Suprapubic skin (tissue), 4 donors: ENCODE results near the gene JKAMP. TPM values are rescaled to one million over a fixed set of nuclear protein-coding genes. Genes with fewer than 3 reads are reported as not detected.

ENCODE experiments used
- DNase-seq, 2 donors: peaks; one replicate each; pipeline ENCODE4 v3.0.0-alpha.2; 2019; ENCODE audit warnings: low spot score in 2 of 2
- H3K27ac ChIP-seq: fragments of 200-600 bp; sonication (generic); one replicate; pipeline ENCODE4 v1.5.1; 2019
- H3K27me3 ChIP-seq: fragments of 200-600 bp; sonication (generic); one replicate; pipeline ENCODE4 v1.5.1; 2019
- H3K36me3 ChIP-seq: fragments of 200-600 bp; sonication (generic); one replicate; pipeline ENCODE4 v1.5.1; 2019
- H3K4me1 ChIP-seq: fragments of 200-600 bp; sonication (generic); one replicate; pipeline ENCODE4 v1.5.1; 2019
- H3K4me3 ChIP-seq: fragments of 200-600 bp; sonication (generic); one replicate; pipeline ENCODE4 v1.5.1; 2019; ENCODE audit warnings: mild to moderate bottlenecking
- H3K9me3 ChIP-seq: fragments of 200-600 bp; sonication (generic); one replicate; pipeline ENCODE4 v1.5.1; 2019
- CTCF ChIP-seq, 2 donors: fragments of 200-600 bp in 1 of 2; fragments of 450-650 bp in 1 of 2; sonication (generic) in 1 of 2; IDR thresholded peaks; one replicate each; pipeline ENCODE4 v1.5.1; 2016 to 2019; ENCODE audit warnings: antibody characterized with exemption in 2 of 2, mild to moderate bottlenecking in 1 of 2, moderate library complexity in 1 of 2
- EP300 ChIP-seq: sonication (generic); formaldehyde crosslinking; IDR thresholded peaks from one replicate; pipeline ENCODE4 v1.6.1; 2017; ENCODE audit warnings: antibody characterized with exemption
- POLR2A ChIP-seq, 2 donors: fragments of 450-650 bp; IDR thresholded peaks; one replicate each; pipeline ENCODE4 v1.6.1; 2017; ENCODE audit warnings: antibody characterized with exemption in 2 of 2, mild to moderate bottlenecking in 2 of 2, moderate library complexity in 2 of 2
- POLR2AphosphoS5 ChIP-seq, 3 donors: sonication (generic); formaldehyde crosslinking; IDR thresholded peaks; one replicate each; pipeline ENCODE4 v1.6.1; 2017; ENCODE audit warnings: antibody characterized with exemption in 3 of 3
- WGBS: methylation state at CpG from one replicate; pipeline ENCODE4 v1.1.5; 2018; 5-methylcytosine and 5-hydroxymethylcytosine counted together
- total RNA-seq, 4 donors: library from RNA; depleted of rRNA; stranded (reverse); fragments of >200 nt; gene quantifications; one replicate each; pipeline ENCODE4 v1.1.0, GENCODE V29; 2016

The JKAMP gene
- total RNA-seq, 4 donors from 2014 or later: 49.8 to 56.7 (median 53.5) TPM

- Histone ChIP-seq H3K9me3 (no peaks in the 10 kb centered on the region), H3K4me1 (peaks cover 17% of the 10 kb centered on the region), H3K27ac (peak within 1 kb of the TSS; percentile 48), H3K27me3 (no peaks in the 10 kb centered on the region), H3K36me3 (peaks cover 5% of the 10 kb centered on the region), H3K4me3 (peak within 1 kb of the TSS; percentile 78)
- WGBS: 35% methylated on average over 23 of the region's 40 CpGs
- peak in 1 of 2 donors; percentile 80 for DNase-seq
- TF ChIP-seq CTCF (IDR thresholded peaks at IDR 0.05) (no peak), POLR2AphosphoS5 (IDR thresholded peaks at IDR 0.05) (no peak), EP300 (no peak), POLR2A (IDR thresholded peaks at IDR 0.05) (no peak)
These were observed 18.8 kb upstream of the JKAMP start, which contains the start of gene GPR135 for GRCh38 chr14:59465316-59466135. Gene GPR135 (minus strand): TSS chr14:59465380. CDS start chr14:59465226, 154 bp downstream.

- 61% methylated on average over 1 of the region's 1 CpG for WGBS
- no peak for TF ChIP-seq EP300
- TF ChIP-seq CTCF (IDR thresholded peaks at IDR 0.05): no peak
- no peak for TF ChIP-seq POLR2AphosphoS5 (IDR thresholded peaks at IDR 0.05)
- no peak for TF ChIP-seq POLR2A (IDR thresholded peaks at IDR 0.05)
- Histone ChIP-seq H3K36me3 (peaks cover 44% of the 10 kb centered on the region), H3K27ac (no peak overlapping the region), H3K4me3 (no peak overlapping the region), H3K9me3 (no peaks in the 10 kb centered on the region), H3K4me1 (no peaks in the 10 kb centered on the region), H3K27me3 (no peaks in the 10 kb centered on the region)
- no peak for DNase-seq
These were observed 10.1 kb upstream of the JKAMP start for GRCh38 chr14:59474172-59474571.

DNA sequence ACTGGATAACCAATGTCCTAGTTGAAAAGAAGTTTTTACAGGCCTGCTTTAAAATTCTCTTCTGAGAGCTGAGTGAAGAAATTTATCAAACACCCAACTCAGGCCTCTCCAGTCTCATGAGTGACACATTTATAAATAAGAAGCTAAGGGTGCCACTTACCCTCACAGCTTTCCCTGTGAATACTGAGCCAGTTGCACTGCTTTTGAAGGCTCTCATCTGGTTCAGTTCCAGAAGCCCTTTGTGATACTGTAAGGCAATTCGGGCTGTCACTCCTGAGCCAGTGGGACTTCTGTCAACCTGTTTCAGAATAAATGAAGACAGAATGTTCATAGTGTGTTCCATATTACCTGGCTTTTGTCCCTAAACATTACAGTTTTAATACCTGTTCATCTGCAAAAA lies 8.6 kb upstream of the JKAMP start:
- TF ChIP-seq EP300: no peak
- no peak for TF ChIP-seq CTCF (IDR thresholded peaks at IDR 0.05)
- TF ChIP-seq POLR2AphosphoS5 (IDR thresholded peaks at IDR 0.05): no peak
- no peak for TF ChIP-seq POLR2A (IDR thresholded peaks at IDR 0.05)

DNA sequence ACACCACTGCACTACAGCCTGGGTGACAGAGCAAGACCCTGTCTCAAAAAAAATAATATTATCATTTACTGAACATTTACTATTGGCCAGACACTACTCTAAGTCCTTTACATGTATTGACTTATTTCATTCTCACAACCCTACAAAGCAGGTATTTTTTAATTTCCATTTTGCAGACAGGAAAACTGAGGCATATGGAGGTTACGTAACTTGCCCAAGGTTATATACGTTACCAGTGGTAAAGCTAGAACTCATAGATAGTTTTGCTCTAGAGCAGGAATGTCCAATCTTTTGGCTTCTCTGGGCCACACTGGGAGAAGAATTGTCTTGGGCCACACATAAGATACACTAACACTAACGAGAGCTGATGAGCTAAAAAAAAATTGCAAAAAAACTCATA lies 5.8 kb upstream of the JKAMP start:
- no peak for DNase-seq
- Histone ChIP-seq H3K27me3 (no peaks in the 10 kb centered on the region), H3K27ac (no peak overlapping the region), H3K36me3 (peaks cover 23% of the 10 kb centered on the region), H3K4me3 (no peak overlapping the region), H3K9me3 (no peaks in the 10 kb centered on the region), H3K4me1 (peaks cover 25% of the 10 kb centered on the region)
- 95% methylated on average over 3 of the region's 3 CpGs for WGBS
- TF ChIP-seq POLR2A (IDR thresholded peaks at IDR 0.05) (no peak), CTCF (IDR thresholded peaks at IDR 0.05) (no peak), POLR2AphosphoS5 (IDR thresholded peaks at IDR 0.05) (no peak), EP300 (no peak)

More for the DNA sequence above, 8.6 kb upstream of the JKAMP start:
- no peaks in the 10 kb centered on the region for H3K9me3 ChIP-seq
- DNase-seq: no peak
- H3K4me3 ChIP-seq: no peak overlapping the region
- H3K27ac ChIP-seq: no peak overlapping the region
- H3K27me3 ChIP-seq: no peaks in the 10 kb centered on the region
- H3K36me3 ChIP-seq: peaks cover 37% of the 10 kb centered on the region
- 95% methylated on average over 1 of the region's 1 CpG for WGBS
- H3K4me1 ChIP-seq: peaks cover 4% of the 10 kb centered on the region

DNA sequence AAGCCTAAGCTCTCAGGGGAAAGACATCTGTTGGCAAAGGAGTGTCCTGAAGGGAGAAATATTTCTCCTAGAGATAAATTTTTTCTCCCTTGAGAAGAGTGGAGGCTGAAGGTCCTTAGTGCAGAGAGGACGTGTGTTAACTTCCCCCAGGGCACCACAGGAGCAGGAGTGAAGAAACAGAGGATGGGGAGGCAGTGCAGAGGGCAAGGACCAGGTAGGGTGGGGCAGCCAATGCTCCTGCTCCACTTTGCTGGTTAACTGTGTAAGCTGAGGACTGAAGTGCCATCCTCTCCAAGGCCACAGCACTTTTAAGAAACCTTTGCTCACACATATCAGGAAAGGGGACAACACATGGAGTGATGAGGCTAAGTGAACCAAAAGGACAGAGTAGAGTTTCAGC lies 4.2 kb upstream of the JKAMP start:
- H3K27me3 ChIP-seq: no peaks in the 10 kb centered on the region
- WGBS: 15% methylated on average over 1 of the region's 1 CpG
- H3K36me3 ChIP-seq: peaks cover 11% of the 10 kb centered on the region
- no peak for TF ChIP-seq POLR2AphosphoS5 (IDR thresholded peaks at IDR 0.05)
- H3K9me3 ChIP-seq: no peaks in the 10 kb centered on the region
- H3K4me1 ChIP-seq: peaks cover 29% of the 10 kb centered on the region
- no peak overlapping the region for H3K27ac ChIP-seq
- DNase-seq: no peak
- no peak overlapping the region for H3K4me3 ChIP-seq
